HepG2 (cell line): ENCODE results near the gene BRCA1. TPM values are rescaled to one million over a fixed set of nuclear protein-coding genes. Genes with fewer than 3 reads are reported as not detected.
A peak's percentile ranks its signal among the peaks of the same experiment; 100 is the strongest.

ENCODE experiments used
- AKNA ChIP-seq: sonication (generic); formaldehyde crosslinking; IDR thresholded peaks from 2 replicates; pipeline ENCODE4 v1.4.0; 2020; ENCODE audit warnings: missing genetic modification reagents, borderline replicate concordance
- BCLAF1 ChIP-seq: fragments of 450-650 bp; IDR thresholded peaks from 2 replicates; pipeline ENCODE4 v1.6.1; 2017; ENCODE audit warnings: mild to moderate bottlenecking
- FOXK1 ChIP-seq: sonication (generic); formaldehyde crosslinking; IDR thresholded peaks from 2 replicates; pipeline ENCODE4 v1.4.0; 2020; ENCODE audit warnings: low read depth, missing genetic modification reagents, borderline replicate concordance
- GABPA ChIP-seq, 2 experiments: IDR thresholded peaks; 2 replicates each; pipeline ENCODE4 v1.6.1; 2011 to 2016; ENCODE audit warnings: low read depth in 2 of 2, low read length in 1 of 2, missing biosample characterization in 1 of 2, missing genetic modification characterization in 1 of 2
- NAIF1 ChIP-seq: sonication (generic); formaldehyde crosslinking; IDR thresholded peaks from 2 replicates; pipeline ENCODE4 v1.5.0; 2020; ENCODE audit warnings: mild to moderate bottlenecking, missing genetic modification reagents, borderline replicate concordance
- POLR2AphosphoS2 ChIP-seq: IDR thresholded peaks from 2 replicates; pipeline ENCODE4 v1.6.1; 2011; ENCODE audit warnings: low read depth, low read length, improper control_type of control experiment
- RAD51 ChIP-seq: fragments of 450-650 bp; IDR thresholded peaks from 2 replicates; pipeline ENCODE4 v1.6.1; 2016; ENCODE audit warnings: borderline replicate concordance
- TFE3 ChIP-seq: IDR thresholded peaks from 2 replicates; pipeline ENCODE4 v1.6.1; 2016
- TMF1 ChIP-seq: sonication (generic); formaldehyde crosslinking; IDR thresholded peaks from 2 replicates; pipeline ENCODE4 v1.8.1; 2022; ENCODE audit warnings: low read depth, missing genetic modification reagents
- U2AF1 ChIP-seq: fragments of 200-400 bp; formaldehyde crosslinking; optimal IDR thresholded peaks from 2 replicates; pipeline ENCODE3; 2017; ENCODE audit warnings: mild to moderate bottlenecking, low read depth, low read length
- ZBTB38 ChIP-seq: sonication (generic); formaldehyde crosslinking; IDR thresholded peaks from 2 replicates; pipeline ENCODE4 v1.5.1; 2020; ENCODE audit warnings: mild to moderate bottlenecking, missing genetic modification reagents
- ZBTB43 ChIP-seq: sonication (generic); formaldehyde crosslinking; conservative IDR thresholded peaks from 2 replicates; pipeline ENCODE4 v1.4.0; 2020; ENCODE audit warnings: missing genetic modification reagents
- ZNF260 ChIP-seq: sonication (generic); formaldehyde crosslinking; IDR thresholded peaks from 2 replicates; pipeline ENCODE4 v1.4.0; 2020; ENCODE audit warnings: missing genetic modification reagents, low read depth, mild to moderate bottlenecking, borderline replicate concordance
- ZNF552 ChIP-seq: sonication (generic); formaldehyde crosslinking; IDR thresholded peaks from 2 replicates; pipeline ENCODE4 v1.9.0; 2022; ENCODE audit warnings: missing genetic modification reagents, mild to moderate bottlenecking, borderline replicate concordance
- polyA plus RNA-seq, 8 experiments: library from polyadenylated mRNA; depleted of rRNA in 3 of 8; stranded (reverse) in 7 of 8; unstranded in 1 of 8; fragments of >200 nt; fragmentation: Illumina TruSeq in 4 of 8; extraction: Trizol in 4 of 8; gene quantifications; 2 replicates each; pipeline versions ENCODE4 v1.2.1 to v1.2.3, GENCODE V29; 2011 to 2016; ENCODE audit warnings: low read depth in 4 of 8, missing spikeins in 1 of 8, mixed read lengths in 1 of 8; ENCODE audit not compliant: insufficient read depth in 1 of 8
- total RNA-seq, 5 experiments: library from RNA; depleted of rRNA; stranded (reverse); fragments of >200 nt; fragmentation: Illumina TruSeq; extraction: Trizol; gene quantifications; 2 replicates each; pipeline ENCODE4 v1.2.3, GENCODE V29; 2016; ENCODE audit warnings: low read depth in 1 of 5

BRCA1 gene
- total and polyA plus RNA-seq, 2 of the 13 experiments (the other 11 are each of a cell fraction or from before 2014, with no cell fraction given) = 13.3 to 37.5 TPM

- TF ChIP-seq NAIF1 = no peak; the same call in 1 of the 2 replicates
- TF ChIP-seq BCLAF1 = no peak
- peak; percentile 82; the same call in 1 of the 2 replicates for TF ChIP-seq FOXK1 (CRISPR knock-in tag)
- no peak for TF ChIP-seq AKNA
- 0 out of 2 replicates have a peak, but pooled peaks have one; percentile 18 for TF ChIP-seq ZBTB43 (CRISPR knock-in tag)
- TF ChIP-seq GABPA (IDR thresholded peaks at IDR 0.05; ENCODE audit: low read depth, low read length) = peak; percentile 45
- TF ChIP-seq GABPA (CRISPR knock-in tag; IDR thresholded peaks at IDR 0.05; ENCODE audit: low read depth) = peak; percentile 91
- TF ChIP-seq ZNF260 (CRISPR knock-in tag) = peak; percentile 50; the same call in 1 of the 2 replicates
- no peak for TF ChIP-seq U2AF1
- no peak; the same call in 1 of the 2 replicates for TF ChIP-seq ZBTB38 (CRISPR knock-in tag)
- TF ChIP-seq POLR2AphosphoS2 = peak; percentile 83
- no peak for TF ChIP-seq ZNF552 (CRISPR knock-in tag)
- TF ChIP-seq TFE3 (CRISPR knock-in tag) = peak; percentile 65; the same call in 1 of the 2 replicates
- no peak for TF ChIP-seq RAD51
- TF ChIP-seq TMF1 (CRISPR knock-in tag) = peak; percentile 85
Measured at GRCh38 chr17:43125133-43125966, at the start of gene BRCA1 (continued).
